Measurements from ENCODE around the gene PRPH. TPM values are rescaled to one million over a fixed set of nuclear protein-coding genes. Genes with fewer than 3 reads are reported as not detected.
A peak's percentile ranks its signal among the peaks of the same experiment; 100 is the strongest.
"Not testable (repeated sequence)": the region's sequence is repeated elsewhere in the genome, so short reads cannot be mapped to it uniquely, and the experiment has no call there.

PRPH gene
- total RNA-seq, 1 donor from 2014 or later, result not detected

- no peak overlapping the region for H3K4me3 ChIP-seq
- H3K9me3 ChIP-seq (replicated peaks), result no peaks in the 10 kb centered on the region
- TF ChIP-seq, protein P1, sequence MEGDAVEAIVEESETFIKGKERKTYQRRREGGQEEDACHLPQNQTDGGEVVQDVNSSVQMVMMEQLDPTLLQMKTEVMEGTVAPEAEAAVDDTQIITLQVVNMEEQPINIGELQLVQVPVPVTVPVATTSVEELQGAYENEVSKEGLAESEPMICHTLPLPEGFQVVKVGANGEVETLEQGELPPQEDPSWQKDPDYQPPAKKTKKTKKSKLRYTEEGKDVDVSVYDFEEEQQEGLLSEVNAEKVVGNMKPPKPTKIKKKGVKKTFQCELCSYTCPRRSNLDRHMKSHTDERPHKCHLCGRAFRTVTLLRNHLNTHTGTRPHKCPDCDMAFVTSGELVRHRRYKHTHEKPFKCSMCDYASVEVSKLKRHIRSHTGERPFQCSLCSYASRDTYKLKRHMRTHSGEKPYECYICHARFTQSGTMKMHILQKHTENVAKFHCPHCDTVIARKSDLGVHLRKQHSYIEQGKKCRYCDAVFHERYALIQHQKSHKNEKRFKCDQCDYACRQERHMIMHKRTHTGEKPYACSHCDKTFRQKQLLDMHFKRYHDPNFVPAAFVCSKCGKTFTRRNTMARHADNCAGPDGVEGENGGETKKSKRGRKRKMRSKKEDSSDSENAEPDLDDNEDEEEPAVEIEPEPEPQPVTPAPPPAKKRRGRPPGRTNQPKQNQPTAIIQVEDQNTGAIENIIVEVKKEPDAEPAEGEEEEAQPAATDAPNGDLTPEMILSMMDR (IDR thresholded peaks at IDR 0.05; ENCODE audit: borderline replicate concordance), result no peak
- H3K36me3 ChIP-seq, result no peaks in the 10 kb centered on the region
- peaks cover 20% of the 10 kb centered on the region for H3K4me1 ChIP-seq
- H3K27me3 ChIP-seq (ENCODE audit: low read depth), result peaks cover 80% of the 10 kb centered on the region
- H3K27ac ChIP-seq (replicated peaks), result no peak overlapping the region
- intact Hi-C loops (cut with micrococcal nuclease), result no loop called here
- no peak for DNase-seq
Observed at GRCh38 chr12:49332441-49332861, 37.5 kb downstream of the PRPH start.

GRCh38 chr12:49332891-49333371 is 38.0 kb downstream of the PRPH start:
- no peak overlapping the region for H3K27ac ChIP-seq (replicated peaks)
- peaks cover 85% of the 10 kb centered on the region for H3K27me3 ChIP-seq (ENCODE audit: low read depth)
- peaks cover 20% of the 10 kb centered on the region for H3K4me1 ChIP-seq
- H3K4me3 ChIP-seq, result peak overlapping the region; percentile 13
- intact Hi-C loops (cut with micrococcal nuclease), result no loop called here
- DNase-seq, result no peak
- no peaks in the 10 kb centered on the region for H3K36me3 ChIP-seq
- TF ChIP-seq, protein P1 (IDR thresholded peaks at IDR 0.05; ENCODE audit: borderline replicate concordance), result no peak
- no peaks in the 10 kb centered on the region for H3K9me3 ChIP-seq (replicated peaks)

GRCh38 chr12:49333778-49334177 is 38.8 kb downstream of the PRPH start:
- Histone ChIP-seq H3K27me3 (ENCODE audit: low read depth) (peaks cover 94% of the 10 kb centered on the region), H3K4me1 (peaks cover 20% of the 10 kb centered on the region)
- intact Hi-C loops (cut with micrococcal nuclease); H3K4me3 ChIP-seq; H3K9me3 ChIP-seq (replicated peaks); H3K36me3 ChIP-seq; H3K27ac ChIP-seq (replicated peaks); DNase-seq: not testable (repeated sequence)

- Histone ChIP-seq H3K4me3 (no peak overlapping the region), H3K9me3 (replicated peaks) (no peaks in the 10 kb centered on the region), H3K36me3 (no peaks in the 10 kb centered on the region), H3K4me1 (peaks cover 20% of the 10 kb centered on the region), H3K27ac (replicated peaks) (no peak overlapping the region), H3K27me3 (ENCODE audit: low read depth) (peaks cover 98% of the 10 kb centered on the region)
- DNase-seq, result no peak
- TF ChIP-seq, protein P1 (IDR thresholded peaks at IDR 0.05; ENCODE audit: borderline replicate concordance), result no peak
- intact Hi-C loops (cut with micrococcal nuclease), result no loop called here
Observed at GRCh38 chr12:49334226-49334625, 39.3 kb downstream of the PRPH start.

DNA sequence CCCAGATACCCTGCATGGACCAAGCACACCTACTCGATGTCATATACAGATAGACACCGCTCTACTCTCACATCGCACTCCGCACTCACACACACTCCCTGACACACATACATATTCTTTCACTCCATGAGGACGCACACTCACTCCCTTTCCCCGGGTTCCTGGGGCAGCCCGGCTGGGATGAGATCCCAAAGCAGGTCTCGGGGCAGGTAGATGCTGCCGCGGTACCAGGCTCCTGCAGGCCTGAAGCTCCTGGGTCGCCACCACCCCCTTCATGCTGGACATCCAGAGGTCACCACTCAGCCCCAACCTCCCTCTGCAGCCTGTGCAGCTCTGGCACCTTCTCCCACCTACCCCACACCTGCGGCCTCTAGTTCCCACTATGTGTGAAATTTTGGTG is 39.7 kb downstream of the PRPH start:
- H3K27me3 ChIP-seq (ENCODE audit: low read depth), result peaks cover 99% of the 10 kb centered on the region
- no peaks in the 10 kb centered on the region for H3K9me3 ChIP-seq (replicated peaks)
- no peak overlapping the region for H3K4me3 ChIP-seq
- H3K36me3 ChIP-seq, result no peaks in the 10 kb centered on the region
- TF ChIP-seq, protein P1 (IDR thresholded peaks at IDR 0.05; ENCODE audit: borderline replicate concordance), result no peak
- no peak for DNase-seq
- H3K4me1 ChIP-seq, result peaks cover 20% of the 10 kb centered on the region
- no peak overlapping the region for H3K27ac ChIP-seq (replicated peaks)
- intact Hi-C loops (cut with micrococcal nuclease), result no loop called here

DNA sequence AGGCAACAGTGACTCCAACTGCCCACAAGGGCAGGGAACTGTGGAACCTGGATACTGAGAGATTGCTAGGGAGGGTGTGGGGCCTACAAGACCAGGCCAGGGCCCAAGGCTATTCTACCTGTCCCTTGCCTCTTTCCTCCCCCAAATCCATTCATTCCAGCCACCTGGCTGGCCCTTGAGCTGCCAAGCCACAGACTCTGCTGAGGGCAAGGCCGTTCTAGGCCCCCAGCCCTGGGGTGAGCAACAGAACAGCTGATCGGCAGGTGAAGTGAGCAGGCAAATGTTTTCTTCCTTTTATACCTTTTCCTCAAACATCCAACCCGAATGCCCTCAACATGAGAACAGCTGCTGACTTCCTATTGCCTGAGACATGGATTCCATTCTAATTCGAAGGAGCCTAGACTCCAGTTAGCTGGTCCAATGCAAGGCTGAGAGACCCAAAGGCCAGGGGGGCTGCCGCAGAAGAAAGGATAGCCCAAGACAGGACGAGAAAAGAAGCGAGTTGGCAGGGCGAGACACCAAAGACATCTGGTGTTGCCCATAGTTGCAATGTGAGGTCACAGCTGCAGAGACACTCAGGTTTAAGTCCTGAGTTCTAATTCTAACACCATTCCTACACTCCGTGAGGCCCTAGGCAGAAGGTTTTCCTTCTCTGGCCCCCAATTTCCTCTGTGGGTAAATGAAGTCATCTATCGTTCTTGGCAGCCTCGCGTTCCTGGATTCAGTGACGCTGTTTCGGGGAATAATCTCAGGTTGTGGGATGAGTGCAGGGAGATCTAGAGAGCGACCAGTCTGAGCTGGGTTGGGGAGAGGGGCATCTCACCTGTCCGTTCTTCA is 40.4 kb downstream of the PRPH start:
- TF ChIP-seq, protein P1 (IDR thresholded peaks at IDR 0.05; ENCODE audit: borderline replicate concordance), result no peak
- peaks cover 99% of the 10 kb centered on the region for H3K27me3 ChIP-seq (ENCODE audit: low read depth)
- peaks cover 20% of the 10 kb centered on the region for H3K4me1 ChIP-seq
- no peak for DNase-seq
- H3K27ac ChIP-seq (replicated peaks), result no peak overlapping the region
- H3K4me3 ChIP-seq, result no peak overlapping the region
- intact Hi-C loops (cut with micrococcal nuclease), result no loop called here
- H3K36me3 ChIP-seq, result no peaks in the 10 kb centered on the region
- H3K9me3 ChIP-seq (replicated peaks), result no peaks in the 10 kb centered on the region
